GM18873 (cell line): Measurements from ENCODE around the gene DPP7.
"Not testable (repeated sequence)": the region's sequence is repeated elsewhere in the genome, so short reads cannot be mapped to it uniquely, and the experiment has no call there.

Source experiments
- ATAC-seq: cut with Tn5 transposase; IDR thresholded peaks from one replicate; pipeline ENCODE4 v1.9.1; 2021; ENCODE audit warnings: mild to moderate bottlenecking, moderate library complexity, moderate number of reproducible peaks; ENCODE audit not compliant: unreplicated experiment, low FRiP score

Gene DPP7

GRCh38 chr9:137148242-137148641, 33.7 kb upstream of the DPP7 start:
- no peak for ATAC-seq

DNA sequence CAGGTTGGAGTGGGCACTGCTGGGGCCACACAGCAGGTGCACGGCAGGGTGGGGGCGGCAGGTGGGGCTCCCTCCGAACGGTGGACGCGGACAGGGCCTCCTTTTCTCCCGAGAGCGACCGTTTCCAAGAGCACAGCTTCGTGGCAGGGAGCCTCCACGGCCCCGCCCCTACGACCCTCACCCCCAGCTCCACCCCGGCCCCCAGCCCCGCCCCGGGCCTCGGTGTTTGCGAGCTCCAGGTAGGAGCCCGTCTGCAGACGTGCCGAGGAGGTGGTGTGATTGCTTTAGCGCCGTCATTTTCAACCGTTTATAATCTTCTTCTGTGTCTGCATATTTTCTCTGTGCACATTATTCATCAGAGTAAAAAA, 33.2 kb upstream of the DPP7 start:
- ATAC-seq, result no peak

- ATAC-seq, result no peak
Observed at GRCh38 chr9:137147091-137147792, 32.7 kb upstream of the DPP7 start.

DNA sequence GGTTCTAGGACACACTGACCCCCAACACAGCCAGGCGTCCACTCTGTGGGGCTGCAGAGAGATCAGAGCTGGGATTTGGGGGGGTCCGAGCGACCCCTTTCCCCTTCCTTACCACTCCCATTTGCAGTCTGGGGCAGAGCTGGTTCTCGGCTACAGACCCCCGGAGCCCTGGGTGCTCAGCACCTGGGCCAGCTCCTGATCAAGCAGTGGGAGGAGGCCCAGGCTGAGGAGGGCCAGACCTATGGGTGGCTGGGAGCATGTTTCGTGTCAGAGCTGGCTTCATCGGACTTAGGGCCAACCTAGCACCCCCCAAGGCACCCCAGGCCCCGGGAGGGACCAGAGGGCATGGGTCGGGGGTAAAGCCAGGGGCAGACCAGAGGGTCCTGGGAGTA, 32.0 kb upstream of the DPP7 start:
- ATAC-seq, result no peak

GRCh38 chr9:137145731-137146526, 31.4 kb upstream of the DPP7 start:
- no peak for ATAC-seq

DNA sequence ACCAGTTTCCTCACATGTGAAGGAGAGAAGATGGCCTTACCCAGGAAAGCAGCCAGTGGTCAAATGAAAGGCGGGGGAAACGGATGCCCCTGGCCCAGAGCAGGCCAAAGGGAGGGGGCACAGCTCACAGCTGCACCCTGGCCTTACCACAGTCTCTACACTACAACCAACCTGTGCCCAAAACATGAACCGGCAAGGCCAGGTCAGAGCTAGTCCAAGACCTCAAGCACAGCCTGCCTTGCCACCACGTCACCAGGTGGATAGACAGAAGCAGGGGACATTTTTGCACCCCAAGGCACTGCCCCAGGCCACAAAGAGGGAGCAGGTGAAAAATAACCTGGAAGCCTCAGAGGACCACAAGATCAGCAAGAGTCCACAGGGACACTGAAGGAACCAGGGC, 28.9 kb upstream of the DPP7 start:
- ATAC-seq, result no peak

DNA sequence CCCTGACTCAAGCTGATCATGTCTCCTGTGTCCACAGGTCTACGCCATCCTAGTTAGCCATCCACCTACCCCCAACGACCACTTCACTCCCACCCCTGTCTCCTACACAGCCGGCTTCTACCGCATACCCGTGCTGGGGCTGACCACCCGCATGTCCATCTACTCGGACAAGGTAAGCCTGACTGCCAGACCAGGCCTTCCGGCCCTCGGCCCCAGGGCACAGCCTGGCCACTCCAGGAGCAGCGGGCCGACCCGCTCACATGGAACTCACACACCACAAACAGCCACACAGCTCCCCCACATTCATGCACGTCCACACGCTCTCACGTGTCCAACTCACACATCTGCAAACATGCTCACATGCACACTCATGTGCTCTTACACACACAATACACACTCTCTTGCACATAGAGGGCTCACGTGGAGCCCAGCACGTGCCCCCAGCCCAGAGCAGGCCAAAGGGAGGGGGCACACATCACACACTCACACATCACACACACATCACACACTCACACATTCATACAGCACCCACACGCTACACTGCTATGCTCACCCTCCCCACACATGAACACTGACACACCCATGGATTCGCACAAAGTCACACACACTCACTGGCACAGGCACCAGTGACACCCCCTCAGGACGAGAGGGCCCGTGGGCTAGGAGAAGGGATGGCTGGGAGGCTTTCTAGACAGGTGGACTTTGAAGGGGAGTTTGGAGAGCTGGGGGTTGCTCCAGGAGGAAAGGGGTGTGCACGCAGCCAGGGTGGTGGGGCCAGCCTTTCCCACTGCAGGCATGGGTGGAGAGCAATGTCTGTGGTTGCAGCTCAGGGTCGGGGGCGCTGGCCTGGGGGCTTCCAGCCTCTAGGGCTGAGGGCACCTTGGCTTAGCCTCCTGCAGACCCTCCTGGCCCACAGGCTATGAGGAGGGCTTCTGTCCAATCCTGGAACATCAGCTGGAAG, 27.7 kb upstream of the DPP7 start:
- ATAC-seq, result no peak

- no peak for ATAC-seq
Observed at GRCh38 chr9:137141050-137141810, 26.7 kb upstream of the DPP7 start.

- no peak for ATAC-seq
Observed at GRCh38 chr9:137140151-137141012, 25.8 kb upstream of the DPP7 start.

- no peak for ATAC-seq
Observed at GRCh38 chr9:137139468-137140150, 25.1 kb upstream of the DPP7 start.

DNA sequence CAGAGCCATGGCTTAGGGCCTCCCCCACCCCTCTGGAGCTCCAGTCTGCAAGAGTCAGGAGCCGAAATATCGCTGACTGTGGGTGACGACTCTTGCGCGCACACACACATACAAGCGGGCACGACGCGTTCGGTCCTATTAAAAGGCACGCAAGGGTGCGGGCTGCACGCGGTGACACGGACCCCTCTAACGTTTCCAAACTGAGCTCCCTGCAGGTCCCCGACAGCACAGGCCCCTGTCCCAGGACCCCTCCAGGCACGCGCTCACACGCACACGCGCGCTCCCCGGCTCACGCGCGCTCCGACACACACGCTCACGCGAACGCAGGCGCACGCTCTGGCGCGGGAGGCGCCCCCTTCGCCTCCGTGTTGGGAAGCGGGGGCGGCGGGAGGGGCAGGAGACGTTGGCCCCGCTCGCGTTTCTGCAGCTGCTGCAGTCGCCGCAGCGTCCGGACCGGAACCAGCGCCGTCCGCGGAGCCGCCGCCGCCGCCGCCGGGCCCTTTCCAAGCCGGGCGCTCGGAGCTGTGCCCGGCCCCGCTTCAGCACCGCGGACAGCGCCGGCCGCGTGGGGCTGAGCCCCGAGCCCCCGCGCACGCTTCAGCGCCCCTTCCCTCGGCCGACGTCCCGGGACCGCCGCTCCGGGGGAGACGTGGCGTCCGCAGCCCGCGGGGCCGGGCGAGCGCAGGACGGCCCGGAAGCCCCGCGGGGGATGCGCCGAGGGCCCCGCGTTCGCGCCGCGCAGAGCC, 24.4 kb upstream of the DPP7 start, which contains the start of gene GRIN1:
GRIN1 (plus strand) TSS at position 433 of the 746 bp plus-strand sequence. CDS start 333 bp downstream, outside the sequence.
- ATAC-seq, result no peak

GRCh38 chr9:137138058-137138721, 23.7 kb upstream of the DPP7 start:
- ATAC-seq, result no peak

GRCh38 chr9:137136881-137137607, 22.5 kb upstream of the DPP7 start:
- no peak for ATAC-seq

- no peak for ATAC-seq
Observed at GRCh38 chr9:137136261-137136880, 21.8 kb upstream of the DPP7 start.

GRCh38 chr9:137135154-137135553, 20.6 kb upstream of the DPP7 start:
- ATAC-seq, result not testable (repeated sequence)

DNA sequence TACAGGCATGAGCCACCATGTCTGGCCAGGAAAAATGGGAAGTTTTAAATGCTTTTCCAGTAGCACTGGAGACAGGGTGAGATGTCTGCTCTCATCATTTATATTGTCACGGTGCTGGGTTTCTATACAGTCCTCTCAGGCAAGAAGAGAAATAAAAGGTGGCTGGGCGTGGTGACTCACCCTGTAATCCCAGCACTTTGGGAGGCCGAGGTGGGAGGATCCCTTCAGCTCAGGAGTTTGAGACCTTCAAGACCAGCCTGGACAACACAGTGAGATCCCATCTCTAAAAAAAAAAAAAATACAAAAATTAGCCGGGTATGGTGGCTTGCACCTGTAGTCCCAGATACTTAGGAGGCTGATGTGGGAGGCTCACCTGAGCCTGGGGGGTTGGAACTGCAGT, 19.7 kb upstream of the DPP7 start:
- no peak for ATAC-seq
